HUES48 (cell line): Measurements from ENCODE around the gene PCGF3.
"Not testable (repeated sequence)": the region's sequence is repeated elsewhere in the genome, so short reads cannot be mapped to it uniquely, and the experiment has no call there.

ENCODE experiments used
- H3K27ac ChIP-seq: one replicate; pipeline ENCODE4 v1.7.0; 2013; ENCODE audit warnings: low read depth, low read length, inconsistent platforms
- H3K27me3 ChIP-seq: 2 replicates; pipeline ENCODE4 v1.6.1; 2013; ENCODE audit warnings: mild to moderate bottlenecking, low read length; ENCODE audit not compliant: control insufficient read depth, insufficient read depth
- H3K36me3 ChIP-seq: 2 replicates; pipeline ENCODE4 v1.6.1; 2013; ENCODE audit warnings: low read length; ENCODE audit not compliant: control insufficient read depth, insufficient read depth
- H3K4me1 ChIP-seq: 2 replicates; pipeline ENCODE4 v1.6.1; 2013; ENCODE audit warnings: mild to moderate bottlenecking, low read length; ENCODE audit not compliant: control insufficient read depth, insufficient read depth
- H3K4me3 ChIP-seq: 2 replicates; pipeline ENCODE4 v1.5.1; 2013; ENCODE audit warnings: mild to moderate bottlenecking, low read depth, low read length
- H3K9ac ChIP-seq: 2 replicates; pipeline ENCODE4 v1.6.1; 2013; ENCODE audit warnings: mild to moderate bottlenecking, low read depth, low read length, moderate library complexity
- H3K9me3 ChIP-seq: 2 replicates; pipeline ENCODE4 v1.6.1; 2013; ENCODE audit warnings: low read length; ENCODE audit not compliant: control insufficient read depth, insufficient read depth

Gene PCGF3

DNA sequence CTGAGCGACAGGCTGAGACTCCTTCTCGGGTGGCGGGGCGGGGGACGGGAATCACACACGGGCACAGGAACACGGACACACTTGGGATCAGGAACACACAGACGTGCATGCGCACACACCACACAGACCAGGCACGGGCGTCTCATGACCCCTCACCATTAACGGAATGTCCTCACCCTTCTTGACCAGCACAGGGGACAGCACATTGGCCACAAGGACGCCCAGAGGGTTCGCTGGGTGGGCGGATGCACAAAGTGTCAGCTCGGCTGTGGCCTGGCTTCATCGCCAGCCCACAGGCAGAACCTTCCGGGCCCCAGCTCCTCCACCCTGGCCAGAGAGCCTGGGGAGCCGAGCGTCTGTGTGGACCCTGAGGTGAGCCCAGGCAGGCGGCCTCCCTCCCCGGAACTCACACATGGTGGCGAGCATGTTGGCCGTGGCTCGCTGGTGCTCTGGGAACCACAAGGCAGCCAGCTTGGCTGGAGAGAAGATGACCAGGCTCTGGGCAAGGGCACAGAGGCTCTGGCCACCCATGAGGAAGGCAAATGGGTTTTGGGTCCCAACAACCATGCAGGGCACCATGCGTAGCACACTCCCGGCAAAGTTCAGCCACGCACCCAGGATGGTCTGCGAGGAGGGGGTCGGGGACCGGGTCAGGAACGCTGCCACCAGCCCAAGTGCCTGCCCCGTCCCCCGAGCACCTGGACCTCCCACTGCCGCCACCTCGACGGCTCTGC is 19.8 kb upstream of the PCGF3 start:
- Histone ChIP-seq H3K9ac (no peak overlapping the region), H3K4me3 (no peak overlapping the region), H3K9me3 (no peaks in the 10 kb centered on the region), H3K27me3 (no peaks in the 10 kb centered on the region), H3K4me1 (peaks cover 18% of the 10 kb centered on the region), H3K36me3 (no peaks in the 10 kb centered on the region), H3K27ac (no peak overlapping the region)

DNA sequence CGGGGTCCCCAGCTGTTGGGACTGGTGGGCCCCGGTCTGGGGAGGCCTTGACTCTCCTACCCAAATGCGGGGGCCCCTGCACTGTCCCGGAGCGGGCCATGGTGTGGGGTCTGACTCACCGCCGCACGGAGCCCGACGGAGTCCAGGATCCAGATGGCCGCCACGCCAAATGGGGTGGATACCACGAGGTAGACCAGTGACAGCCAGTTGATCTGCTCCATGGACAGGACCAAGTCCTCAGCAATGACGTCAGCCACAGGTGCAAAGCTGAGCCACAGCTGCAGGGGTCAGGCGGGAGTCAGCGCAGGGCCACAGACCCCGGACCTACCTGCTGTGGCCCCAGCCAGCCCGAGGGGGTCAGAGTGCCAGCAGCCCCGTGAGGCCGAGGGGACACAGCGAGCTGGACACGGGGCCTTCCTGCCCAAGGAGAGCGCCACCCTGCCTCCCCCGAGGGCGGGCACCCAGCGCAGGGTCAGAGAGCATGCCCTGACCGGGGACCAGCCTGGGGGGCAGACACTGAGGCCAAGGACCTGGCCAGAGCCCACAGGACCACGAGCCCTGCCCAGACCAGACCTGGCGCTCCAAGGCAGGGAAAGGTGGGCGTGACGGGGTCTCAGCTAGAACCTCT is 19.1 kb upstream of the PCGF3 start:
- Histone ChIP-seq H3K4me1 (peaks cover 18% of the 10 kb centered on the region), H3K9me3 (no peaks in the 10 kb centered on the region), H3K36me3 (no peaks in the 10 kb centered on the region), H3K4me3 (no peak overlapping the region), H3K9ac (no peak overlapping the region), H3K27me3 (no peaks in the 10 kb centered on the region), H3K27ac (no peak overlapping the region)

- H3K27ac ChIP-seq = no peak overlapping the region
These were observed 18.3 kb upstream of the PCGF3 start for GRCh38 chr4:687048-687970.

GRCh38 chr4:687971-688853 is 17.4 kb upstream of the PCGF3 start:
- Histone ChIP-seq H3K36me3 (no peaks in the 10 kb centered on the region), H3K9me3 (no peaks in the 10 kb centered on the region), H3K9ac (no peak overlapping the region), H3K27me3 (no peaks in the 10 kb centered on the region), H3K4me3 (peak overlapping the region; percentile 63), H3K4me1 (peaks cover 21% of the 10 kb centered on the region), H3K27ac (no peak overlapping the region)

More at GRCh38 chr4:687048-687970, 18.3 kb upstream of the PCGF3 start:
- Histone ChIP-seq H3K36me3 (no peaks in the 10 kb centered on the region), H3K27me3 (no peaks in the 10 kb centered on the region), H3K9ac (no peak overlapping the region), H3K4me3 (no peak overlapping the region), H3K9me3 (no peaks in the 10 kb centered on the region), H3K4me1 (peaks cover 18% of the 10 kb centered on the region)

GRCh38 chr4:688854-689681 is 16.6 kb upstream of the PCGF3 start, which contains the start of gene SLC49A3:
TSS of gene SLC49A3 (minus strand) at chr4:689151. CDS start at chr4:689127, 24 bp downstream.
- no peaks in the 10 kb centered on the region for H3K36me3 ChIP-seq
- H3K9ac ChIP-seq = no peak within 1 kb of the TSS
- no peaks in the 10 kb centered on the region for H3K27me3 ChIP-seq
- peak within 1 kb of the TSS; percentile 21 for H3K27ac ChIP-seq
- H3K4me1 ChIP-seq = peaks cover 19% of the 10 kb centered on the region
- H3K4me3 ChIP-seq = peak within 1 kb of the TSS; percentile 63
- H3K9me3 ChIP-seq = no peaks in the 10 kb centered on the region

- Histone ChIP-seq H3K27me3 (no peaks in the 10 kb centered on the region), H3K9me3 (no peaks in the 10 kb centered on the region), H3K36me3 (no peaks in the 10 kb centered on the region), H3K4me1 (peaks cover 19% of the 10 kb centered on the region), H3K9ac (no peak overlapping the region), H3K27ac (no peak overlapping the region), H3K4me3 (peak overlapping the region; percentile 63; the same call in 1 of the 2 replicates)
These were observed 15.9 kb upstream of the PCGF3 start for GRCh38 chr4:689723-690122.

DNA sequence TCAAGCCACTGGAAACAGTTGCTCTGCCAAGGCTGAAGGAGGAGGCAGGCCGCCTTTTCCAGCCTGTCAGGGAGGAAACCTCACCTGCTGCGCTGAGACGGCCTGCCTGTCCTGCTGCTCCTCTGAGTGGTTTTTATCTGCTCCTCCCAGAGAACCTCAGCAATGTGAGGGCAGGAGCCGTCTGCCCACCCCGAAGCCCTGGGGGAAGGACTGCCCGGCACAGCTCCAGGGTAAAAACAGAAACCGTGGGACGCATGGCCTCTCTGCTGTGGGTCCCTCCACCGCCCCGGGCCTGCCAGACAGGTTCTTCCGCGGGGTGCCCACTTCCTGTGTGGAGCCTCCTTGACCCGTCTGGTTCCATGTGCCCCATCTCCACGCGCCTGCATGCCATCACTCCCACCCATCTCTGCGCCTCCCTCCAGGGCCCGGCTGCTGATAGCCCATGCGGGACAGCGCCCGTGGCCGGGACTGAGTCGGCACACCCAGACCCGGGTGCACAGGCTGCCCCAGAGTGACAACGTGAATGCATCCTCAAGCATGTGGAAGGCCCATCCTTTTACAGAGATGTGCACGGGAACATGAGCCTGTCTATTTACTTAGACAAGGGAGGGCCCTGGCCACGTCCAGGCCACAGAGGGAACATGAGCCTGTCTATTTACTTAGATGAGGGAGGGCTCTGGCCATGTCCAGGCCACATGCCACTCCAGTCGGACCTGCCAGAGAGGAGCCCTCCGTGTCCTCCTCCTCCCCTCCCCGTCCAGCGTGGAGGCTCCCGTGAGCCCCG is 12.7 kb upstream of the PCGF3 start:
- Histone ChIP-seq H3K4me3 (no peak overlapping the region), H3K27ac (no peak overlapping the region), H3K36me3 (no peaks in the 10 kb centered on the region), H3K9me3 (no peaks in the 10 kb centered on the region), H3K9ac (no peak overlapping the region), H3K27me3 (no peaks in the 10 kb centered on the region), H3K4me1 (peaks cover 19% of the 10 kb centered on the region)

- not testable (repeated sequence) for H3K9me3 ChIP-seq, H3K27me3 ChIP-seq, H3K9ac ChIP-seq, H3K4me3 ChIP-seq, H3K27ac ChIP-seq, H3K36me3 ChIP-seq, H3K4me1 ChIP-seq
These were observed 11.2 kb upstream of the PCGF3 start for GRCh38 chr4:694341-694940.
